Activated naive CD8-positive, alpha-beta T cell treated with anti-CD3 and anti-CD28 coated beads, Interleukin-2, amount 10 ng/mL, durations not matched to agents 7 days and 5 days (primary cell): ENCODE data around the gene RAB8B. TPM values are rescaled to one million over a fixed set of nuclear protein-coding genes. Genes with fewer than 3 reads are reported as not detected.
"Not testable (repeated sequence)": the region's sequence is repeated elsewhere in the genome, so short reads cannot be mapped to it uniquely, and the experiment has no call there.

Source experiments
- ATAC-seq: fragments of 150-1000 bp; cut with Tn5 transposase; one replicate; pipeline ENCODE4 v1.10.0; 2021; ENCODE audit warnings: low read depth, moderate library complexity
- POLR2A ChIA-PET: fragments of 350-600 bp; sonication (Branson Sonifier 250); formaldehyde crosslinking; loops from one replicate; lab custom pipeline; 2021; ENCODE audit warnings: antibody characterized with exemption; lab: Charles Lee
- DNase-seq: peaks from one replicate; pipeline ENCODE4 v3.0.0; 2021
- H3K27ac Mint-ChIP-seq: one replicate; pipeline ENCODE4 v1.8.0; 2022; ENCODE audit warnings: mild to moderate bottlenecking, mixed read lengths
- H3K27me3 Mint-ChIP-seq: one replicate; pipeline ENCODE4 v1.8.0; 2022; ENCODE audit warnings: mild to moderate bottlenecking, moderate library complexity, mixed read lengths
- H3K36me3 Mint-ChIP-seq: one replicate; pipeline ENCODE4 v1.8.0; 2021; ENCODE audit warnings: mild to moderate bottlenecking, mixed read lengths
- H3K4me1 Mint-ChIP-seq: one replicate; pipeline ENCODE4 v1.8.0; 2021; ENCODE audit warnings: mixed read lengths
- H3K4me3 Mint-ChIP-seq: one replicate; pipeline ENCODE4 v1.8.0; 2022; ENCODE audit warnings: mild to moderate bottlenecking, moderate library complexity, mixed read lengths
- H3K9me3 Mint-ChIP-seq: one replicate; pipeline ENCODE4 v1.8.0; 2021; ENCODE audit warnings: mixed read lengths
- total RNA-seq, 2 experiments: library from RNA; stranded (reverse); gene quantifications; one replicate each; pipeline ENCODE4 v1.2.3, GENCODE V29; 2021

Gene RAB8B
- total RNA-seq, 2 experiments from 2014 or later = 111 TPM

DNA sequence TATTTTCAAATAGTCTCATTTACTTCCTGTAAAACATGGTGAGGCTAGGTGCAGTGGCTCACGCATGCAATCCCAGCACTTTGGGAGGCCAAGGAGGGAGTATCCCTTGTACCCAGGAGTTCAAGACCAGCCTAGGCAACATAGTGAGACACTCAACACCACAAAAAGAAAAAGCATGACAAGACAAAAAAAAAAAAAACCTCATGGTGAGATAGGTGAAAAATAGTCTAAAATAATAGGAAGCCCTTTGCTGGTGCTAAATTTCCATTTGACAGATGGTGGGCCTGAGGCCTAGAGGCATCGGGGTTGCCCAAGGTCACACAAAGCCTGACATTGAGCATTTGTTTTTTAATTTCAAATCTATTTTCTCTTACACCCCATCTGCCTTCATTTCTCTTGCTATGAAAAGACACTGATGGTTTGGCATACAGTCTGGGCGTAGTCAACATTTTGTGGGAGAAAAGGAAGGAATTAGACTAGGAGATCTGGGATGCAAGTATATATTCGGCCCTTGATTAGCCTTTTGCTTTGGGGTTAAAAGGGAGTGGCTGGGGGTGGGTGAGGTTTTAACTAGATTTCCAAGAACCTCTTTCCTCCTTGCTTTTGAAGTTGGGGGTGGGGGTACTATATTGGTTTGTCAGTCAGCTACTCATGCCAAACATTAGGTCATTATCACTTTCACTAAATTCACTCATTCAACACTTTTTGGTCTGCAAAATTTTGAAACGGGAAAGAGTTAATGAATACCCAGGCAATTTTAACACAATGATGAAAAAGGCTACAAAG is 11.3 kb downstream of the RAB8B start:
- Mint-ChIP-seq H3K27me3 (no peaks in the 10 kb centered on the region), H3K36me3 (peaks cover 46% of the 10 kb centered on the region), H3K4me3 (peak overlapping the region; percentile 67), H3K4me1 (peaks cover 73% of the 10 kb centered on the region), H3K27ac (peak overlapping the region; percentile 59), H3K9me3 (no peaks in the 10 kb centered on the region)
- POLR2A ChIA-PET = interaction anchor here (1.4 kb wide), 1 partner anchor 9 kb away, joined by 3 read pairs; no protein-coding TSS in a partner anchor
- DNase-seq (no peak), ATAC-seq (no peak)

DNA sequence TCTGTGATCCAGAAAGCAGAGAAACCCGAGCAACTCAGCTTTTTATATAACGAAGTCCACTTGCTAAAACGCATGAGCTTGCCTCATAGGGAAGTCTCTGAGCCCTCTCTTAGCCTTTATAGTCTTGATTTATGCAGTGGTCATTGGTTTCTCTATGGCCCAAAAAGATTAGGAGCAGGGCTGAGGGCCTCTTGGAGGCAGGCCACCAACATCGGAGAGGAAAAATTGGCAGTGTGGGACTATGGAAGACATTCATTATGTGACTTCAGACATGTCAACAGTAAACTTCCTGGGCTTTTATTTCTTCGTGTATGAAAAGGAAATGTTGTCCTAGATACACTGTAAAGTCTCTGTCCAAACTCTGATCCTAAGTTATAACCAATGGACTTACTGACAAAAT is 13.5 kb downstream of the RAB8B start:
- ATAC-seq = no peak
- no peaks in the 10 kb centered on the region for H3K9me3 Mint-ChIP-seq
- peaks cover 72% of the 10 kb centered on the region for H3K4me1 Mint-ChIP-seq
- no peak for DNase-seq
- no peaks in the 10 kb centered on the region for H3K27me3 Mint-ChIP-seq
- POLR2A ChIA-PET = interaction anchor here (0.6 to 4.2 kb wide), 5 partner anchors 8 to 75 kb away, joined by 3 to 21 read pairs (median 4); no protein-coding TSS in a partner anchor
- no peak overlapping the region for H3K27ac Mint-ChIP-seq
- H3K4me3 Mint-ChIP-seq = peak overlapping the region; percentile 45
- H3K36me3 Mint-ChIP-seq = peaks cover 58% of the 10 kb centered on the region

DNA sequence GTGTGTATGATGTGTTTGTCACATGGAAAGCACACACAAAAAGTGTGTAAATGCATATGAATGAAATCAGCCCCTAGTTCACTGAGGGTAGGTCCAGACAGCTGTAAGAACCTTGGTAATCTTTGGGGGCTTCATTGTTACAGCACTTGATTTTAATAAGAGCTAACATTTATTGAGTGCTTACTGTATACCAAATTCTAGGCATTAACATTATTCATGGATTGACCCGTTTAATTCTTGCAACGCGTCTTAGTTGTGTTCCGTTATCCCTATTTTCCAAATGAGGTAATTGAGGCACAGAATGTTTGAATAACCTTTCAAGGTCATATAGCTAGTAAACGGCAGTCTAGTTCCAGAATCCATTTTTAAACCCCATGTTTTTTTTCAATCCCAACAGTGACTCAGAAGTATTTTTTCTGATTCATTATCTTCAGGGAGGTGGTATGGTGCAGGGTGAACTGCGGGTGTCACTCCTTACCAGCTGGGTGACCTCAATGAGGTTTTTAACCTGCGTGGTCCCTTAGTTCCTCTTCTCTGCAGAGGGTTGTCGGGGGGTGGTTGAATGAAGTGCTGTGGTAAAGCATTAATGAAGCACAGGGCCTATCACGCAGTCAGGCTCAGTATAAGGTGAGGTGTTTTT is 14.2 kb downstream of the RAB8B start:
- H3K27me3 Mint-ChIP-seq = no peaks in the 10 kb centered on the region
- peak; percentile 75 for ATAC-seq
- peak overlapping the region; percentile 39 for H3K4me3 Mint-ChIP-seq
- POLR2A ChIA-PET = interaction anchor here (1.2 to 4.2 kb wide), 4 partner anchors 8 to 12 kb away, joined by 4 to 21 read pairs (median 6); no protein-coding TSS in a partner anchor
- H3K36me3 Mint-ChIP-seq = peaks cover 57% of the 10 kb centered on the region
- H3K4me1 Mint-ChIP-seq = peaks cover 72% of the 10 kb centered on the region
- no peak for DNase-seq
- H3K27ac Mint-ChIP-seq = peak overlapping the region; percentile 39
- no peaks in the 10 kb centered on the region for H3K9me3 Mint-ChIP-seq

GRCh38 chr15:63206079-63206478 is 16.7 kb downstream of the RAB8B start:
- Mint-ChIP-seq H3K4me3 (no peak overlapping the region), H3K9me3 (no peaks in the 10 kb centered on the region), H3K36me3 (peaks cover 37% of the 10 kb centered on the region), H3K4me1 (peaks cover 64% of the 10 kb centered on the region), H3K27ac (no peak overlapping the region), H3K27me3 (no peaks in the 10 kb centered on the region)
- POLR2A ChIA-PET = interaction anchor here (4.2 kb wide), 1 partner anchor 11 kb away, joined by 21 read pairs; no protein-coding TSS in a partner anchor
- DNase-seq = no peak
- no peak for ATAC-seq

DNA sequence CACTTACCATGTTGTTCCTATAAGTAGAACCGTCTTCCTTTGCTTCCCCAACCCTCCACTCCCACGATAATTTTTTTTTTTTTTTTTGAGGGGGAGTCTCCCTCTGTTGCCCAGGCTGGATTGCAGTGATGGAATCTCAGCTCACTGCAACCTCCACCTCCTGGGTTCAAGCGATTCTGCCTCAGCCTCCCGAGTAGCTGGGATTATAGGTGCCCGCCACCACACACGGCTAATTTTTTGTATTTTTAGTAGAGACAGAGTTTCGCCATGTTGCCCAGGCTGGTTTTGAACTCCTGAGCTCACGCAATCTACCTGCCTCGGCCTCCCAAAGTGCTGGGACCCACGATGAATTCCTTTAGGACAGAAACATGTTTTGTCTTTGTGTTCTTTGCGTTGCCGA is 19.4 kb downstream of the RAB8B start:
- POLR2A ChIA-PET = interaction anchor here (0.7 kb wide), 1 partner anchor 123 kb away, joined by 3 read pairs; no protein-coding TSS in a partner anchor
- H3K27me3 Mint-ChIP-seq, H3K9me3 Mint-ChIP-seq, ATAC-seq, DNase-seq: not testable (repeated sequence)
- Mint-ChIP-seq H3K27ac (peak overlapping the region; percentile 44), H3K4me1 (peaks cover 69% of the 10 kb centered on the region), H3K36me3 (peaks cover 27% of the 10 kb centered on the region), H3K4me3 (peak overlapping the region; percentile 6)

GRCh38 chr15:63210151-63211091 is 21.0 kb downstream of the RAB8B start:
- Mint-ChIP-seq H3K9me3 (no peaks in the 10 kb centered on the region), H3K36me3 (peaks cover 32% of the 10 kb centered on the region), H3K27ac (peak overlapping the region; percentile 88), H3K4me3 (peak overlapping the region; percentile 77), H3K4me1 (peaks cover 71% of the 10 kb centered on the region), H3K27me3 (no peaks in the 10 kb centered on the region)
- DNase-seq (no peak), ATAC-seq (peak; percentile 55)
- POLR2A ChIA-PET = interaction anchor here (1.1 to 2.9 kb wide), 7 partner anchors 9 to 21 kb away, joined by 3 to 20 read pairs (median 6); partner anchors contain the start of gene RAB8B

DNA sequence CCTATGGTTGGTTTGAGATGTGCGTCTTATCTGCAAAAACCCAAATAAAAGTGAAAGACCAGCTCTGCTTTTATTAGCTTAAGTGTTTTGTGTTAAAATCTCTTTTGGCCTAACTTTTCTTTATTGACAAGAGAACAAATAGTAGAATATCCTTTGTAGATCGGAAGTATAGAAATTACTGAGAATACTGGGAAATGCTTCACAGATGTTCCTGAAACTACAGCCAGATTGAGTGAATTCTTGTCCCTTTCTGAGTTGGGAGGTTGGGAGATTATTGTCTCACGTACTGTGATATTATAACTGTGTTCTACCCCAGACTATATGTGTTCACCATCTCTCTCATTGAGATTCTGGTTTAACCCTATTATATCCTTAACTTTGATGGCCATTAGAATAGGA is 21.7 kb downstream of the RAB8B start:
- Mint-ChIP-seq H3K36me3 (peaks cover 31% of the 10 kb centered on the region), H3K4me3 (peak overlapping the region; percentile 77), H3K27me3 (no peaks in the 10 kb centered on the region), H3K27ac (peak overlapping the region; percentile 88), H3K9me3 (no peaks in the 10 kb centered on the region), H3K4me1 (peaks cover 71% of the 10 kb centered on the region)
- DNase-seq (no peak), ATAC-seq (no peak)
- POLR2A ChIA-PET = interaction anchor here (0.8 to 2.9 kb wide), 8 partner anchors 8 to 22 kb away, joined by 3 to 20 read pairs (median 5); partner anchors contain the start of gene RAB8B

DNA sequence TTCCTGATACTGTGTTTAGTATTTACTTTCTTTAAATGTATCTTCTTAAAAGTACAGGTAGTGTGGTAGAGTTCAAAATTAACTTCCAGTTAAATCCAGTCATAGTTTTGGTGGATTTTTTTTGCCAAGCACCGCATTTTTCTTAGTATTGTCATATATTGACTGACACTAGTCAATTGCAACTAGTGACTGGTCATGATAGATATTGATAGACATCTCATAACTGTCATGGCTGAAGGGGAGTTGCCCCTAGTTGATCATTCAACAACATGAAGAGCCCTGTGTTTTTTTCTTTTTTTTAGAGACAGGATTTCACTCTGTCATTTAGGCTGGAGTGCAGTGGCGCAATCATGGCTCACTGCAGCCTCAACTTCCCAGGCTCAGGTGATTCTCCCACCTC is 22.1 kb downstream of the RAB8B start:
- Mint-ChIP-seq H3K4me1 (peaks cover 67% of the 10 kb centered on the region), H3K27ac (peak overlapping the region; percentile 88), H3K27me3 (no peaks in the 10 kb centered on the region), H3K4me3 (peak overlapping the region; percentile 77), H3K36me3 (peaks cover 27% of the 10 kb centered on the region), H3K9me3 (no peaks in the 10 kb centered on the region)
- DNase-seq (no peak), ATAC-seq (no peak)
- POLR2A ChIA-PET = interaction anchor here (0.8 to 2.9 kb wide), 6 partner anchors 8 to 22 kb away, joined by 3 to 20 read pairs (median 7); partner anchors contain the start of gene RAB8B

GRCh38 chr15:63212050-63213004 is 22.9 kb downstream of the RAB8B start:
- POLR2A ChIA-PET = interaction anchor here (0.8 to 2.9 kb wide), 4 partner anchors 9 to 23 kb away, joined by 4 to 20 read pairs (median 9); partner anchors contain the start of gene RAB8B
- peak overlapping the region; percentile 88 for H3K27ac Mint-ChIP-seq
- peaks cover 19% of the 10 kb centered on the region for H3K36me3 Mint-ChIP-seq
- no peaks in the 10 kb centered on the region for H3K27me3 Mint-ChIP-seq
- H3K9me3 Mint-ChIP-seq = no peaks in the 10 kb centered on the region
- ATAC-seq (peak; percentile 49), DNase-seq (no peak)
- H3K4me3 Mint-ChIP-seq = peak overlapping the region; percentile 76
- H3K4me1 Mint-ChIP-seq = peaks cover 61% of the 10 kb centered on the region

DNA sequence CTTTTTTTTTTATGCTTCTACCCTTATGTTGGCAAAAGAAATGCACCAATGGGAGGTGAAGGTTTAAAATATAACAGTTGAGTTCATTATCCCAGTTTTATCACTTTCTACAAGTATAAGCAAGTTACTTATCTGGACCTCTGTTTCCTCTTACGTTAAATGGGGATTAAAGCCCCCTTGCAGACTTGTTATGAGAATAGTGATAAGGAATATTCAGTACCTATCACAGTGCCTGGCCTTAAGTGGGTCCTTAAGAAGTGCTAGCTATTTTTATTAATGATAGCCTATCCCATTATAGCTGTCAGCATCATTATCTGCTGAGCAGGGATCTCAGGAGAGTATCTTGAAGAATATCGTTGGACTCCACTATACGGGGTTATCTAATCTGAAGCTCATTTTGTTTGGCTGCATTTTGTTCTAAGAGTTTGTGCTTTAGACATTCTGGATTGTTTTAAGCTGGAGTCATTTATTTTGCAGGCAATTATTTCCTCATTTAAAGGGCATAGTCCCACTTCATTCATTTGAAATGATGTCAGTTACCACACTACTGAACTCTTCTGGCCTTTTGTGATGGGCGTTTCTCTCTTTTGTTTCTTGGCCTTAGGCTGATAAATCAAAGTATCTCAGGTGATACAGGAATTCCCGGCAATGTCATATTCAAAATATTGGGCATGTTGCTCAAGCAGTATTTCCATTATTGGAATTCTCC is 28.8 kb downstream of the RAB8B start:
- DNase-seq (no peak), ATAC-seq (no peak)
- Mint-ChIP-seq H3K4me3 (no peak overlapping the region), H3K27me3 (no peaks in the 10 kb centered on the region), H3K36me3 (peaks cover 31% of the 10 kb centered on the region), H3K27ac (no peak overlapping the region), H3K4me1 (peaks cover 42% of the 10 kb centered on the region), H3K9me3 (no peaks in the 10 kb centered on the region)
- POLR2A ChIA-PET = no interaction called here

DNA sequence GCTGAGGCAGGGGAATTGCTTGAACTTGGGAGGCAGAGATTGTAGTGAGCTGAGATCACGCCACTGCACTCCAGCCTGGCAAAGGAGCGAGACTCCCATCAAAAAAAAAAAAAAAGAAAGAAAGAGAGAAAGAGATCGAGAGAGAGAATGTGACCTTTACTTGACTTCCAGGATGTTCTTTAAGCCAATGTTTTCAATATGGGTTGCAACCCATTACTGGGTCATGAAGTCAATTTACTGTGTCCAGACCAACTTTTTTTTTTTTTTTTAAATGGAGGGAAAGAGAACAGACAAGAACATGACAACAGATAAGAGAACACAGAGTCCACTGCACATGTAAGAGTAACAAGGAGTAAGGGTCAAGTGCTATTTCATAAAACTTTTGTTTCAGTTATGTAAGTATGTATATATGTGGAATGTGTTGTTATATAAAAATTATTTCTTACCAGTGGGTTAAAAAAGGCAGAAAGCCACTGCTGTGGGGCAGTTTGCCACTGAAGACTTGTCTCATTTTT is 29.8 kb downstream of the RAB8B start:
- Mint-ChIP-seq H3K4me1 (peaks cover 36% of the 10 kb centered on the region), H3K27ac (no peak overlapping the region), H3K27me3 (no peaks in the 10 kb centered on the region), H3K9me3 (no peaks in the 10 kb centered on the region), H3K36me3 (peaks cover 30% of the 10 kb centered on the region), H3K4me3 (no peak overlapping the region)
- POLR2A ChIA-PET = no interaction called here
- DNase-seq (no peak), ATAC-seq (no peak)
